ENCODE data around the gene ATE1. TPM values are rescaled to one million over a fixed set of nuclear protein-coding genes. Genes with fewer than 3 reads are reported as not detected.

ATE1 gene
- total and polyA plus RNA-seq, 2 experiments from 2014 or later: 17.4 to 24.5 TPM

DNA sequence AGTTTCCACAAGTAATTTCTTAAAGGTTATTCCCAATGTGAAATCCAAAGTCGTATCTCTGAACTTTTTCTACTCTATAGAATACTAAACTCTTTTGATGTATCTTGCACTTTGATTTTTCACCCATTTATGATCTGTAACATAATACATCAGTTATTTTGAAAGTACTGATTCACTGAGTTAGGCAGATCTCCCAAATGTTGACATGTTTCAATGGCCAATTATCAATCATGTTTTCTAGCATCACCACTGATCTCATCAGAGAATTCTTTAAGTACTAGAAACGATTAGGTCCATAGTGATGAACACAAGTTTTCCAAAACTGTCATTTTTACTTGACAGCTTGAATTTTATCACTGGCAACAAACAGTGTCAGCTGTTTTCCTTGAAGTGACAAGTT lies 119.0 kb downstream of the ATE1 start (continued):
- TF ChIP-seq, protein P1, sequence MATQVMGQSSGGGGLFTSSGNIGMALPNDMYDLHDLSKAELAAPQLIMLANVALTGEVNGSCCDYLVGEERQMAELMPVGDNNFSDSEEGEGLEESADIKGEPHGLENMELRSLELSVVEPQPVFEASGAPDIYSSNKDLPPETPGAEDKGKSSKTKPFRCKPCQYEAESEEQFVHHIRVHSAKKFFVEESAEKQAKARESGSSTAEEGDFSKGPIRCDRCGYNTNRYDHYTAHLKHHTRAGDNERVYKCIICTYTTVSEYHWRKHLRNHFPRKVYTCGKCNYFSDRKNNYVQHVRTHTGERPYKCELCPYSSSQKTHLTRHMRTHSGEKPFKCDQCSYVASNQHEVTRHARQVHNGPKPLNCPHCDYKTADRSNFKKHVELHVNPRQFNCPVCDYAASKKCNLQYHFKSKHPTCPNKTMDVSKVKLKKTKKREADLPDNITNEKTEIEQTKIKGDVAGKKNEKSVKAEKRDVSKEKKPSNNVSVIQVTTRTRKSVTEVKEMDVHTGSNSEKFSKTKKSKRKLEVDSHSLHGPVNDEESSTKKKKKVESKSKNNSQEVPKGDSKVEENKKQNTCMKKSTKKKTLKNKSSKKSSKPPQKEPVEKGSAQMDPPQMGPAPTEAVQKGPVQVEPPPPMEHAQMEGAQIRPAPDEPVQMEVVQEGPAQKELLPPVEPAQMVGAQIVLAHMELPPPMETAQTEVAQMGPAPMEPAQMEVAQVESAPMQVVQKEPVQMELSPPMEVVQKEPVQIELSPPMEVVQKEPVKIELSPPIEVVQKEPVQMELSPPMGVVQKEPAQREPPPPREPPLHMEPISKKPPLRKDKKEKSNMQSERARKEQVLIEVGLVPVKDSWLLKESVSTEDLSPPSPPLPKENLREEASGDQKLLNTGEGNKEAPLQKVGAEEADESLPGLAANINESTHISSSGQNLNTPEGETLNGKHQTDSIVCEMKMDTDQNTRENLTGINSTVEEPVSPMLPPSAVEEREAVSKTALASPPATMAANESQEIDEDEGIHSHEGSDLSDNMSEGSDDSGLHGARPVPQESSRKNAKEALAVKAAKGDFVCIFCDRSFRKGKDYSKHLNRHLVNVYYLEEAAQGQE (IDR thresholded peaks at IDR 0.05; ENCODE audit: unreplicated experiment): no peak
- TF ChIP-seq, protein P2, sequence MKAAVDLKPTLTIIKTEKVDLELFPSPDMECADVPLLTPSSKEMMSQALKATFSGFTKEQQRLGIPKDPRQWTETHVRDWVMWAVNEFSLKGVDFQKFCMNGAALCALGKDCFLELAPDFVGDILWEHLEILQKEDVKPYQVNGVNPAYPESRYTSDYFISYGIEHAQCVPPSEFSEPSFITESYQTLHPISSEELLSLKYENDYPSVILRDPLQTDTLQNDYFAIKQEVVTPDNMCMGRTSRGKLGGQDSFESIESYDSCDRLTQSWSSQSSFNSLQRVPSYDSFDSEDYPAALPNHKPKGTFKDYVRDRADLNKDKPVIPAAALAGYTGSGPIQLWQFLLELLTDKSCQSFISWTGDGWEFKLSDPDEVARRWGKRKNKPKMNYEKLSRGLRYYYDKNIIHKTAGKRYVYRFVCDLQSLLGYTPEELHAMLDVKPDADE (IDR thresholded peaks at IDR 0.05): no peak
- TF ChIP-seq NANOG (IDR thresholded peaks at IDR 0.05; ENCODE audit: borderline replicate concordance) (no peak), ZNF331 (CRISPR knock-in tag; IDR thresholded peaks at IDR 0.05; ENCODE audit: low read depth) (no peak), ZNF114 (CRISPR knock-in tag; IDR thresholded peaks at IDR 0.05) (no peak), STAT1 (IDR thresholded peaks at IDR 0.05; ENCODE audit: unreplicated experiment) (no peak)

DNA sequence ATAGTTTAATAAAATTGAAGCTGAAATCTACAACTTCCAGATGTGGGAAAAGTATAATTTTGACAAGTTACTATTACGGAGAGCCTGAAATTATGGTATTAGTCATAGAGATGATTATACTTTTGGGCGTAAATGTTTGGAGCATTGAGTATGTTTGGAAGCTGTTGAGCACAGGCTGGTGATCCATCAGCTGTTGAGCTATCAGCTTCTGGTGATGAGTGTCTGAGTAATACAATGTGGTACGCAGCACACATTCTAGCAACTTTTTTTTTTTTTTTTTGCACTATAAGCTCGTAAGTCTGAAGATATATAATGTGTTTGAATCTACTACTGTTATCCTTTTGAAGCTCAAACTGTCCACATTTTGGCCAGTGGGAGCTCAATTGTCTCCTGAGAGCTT lies 123.4 kb downstream of the ATE1 start:
- Histone ChIP-seq H2AFZ (no peak overlapping the region), H3K27ac (ENCODE audit: low read depth) (no peak overlapping the region), H3K4me2 (no peak overlapping the region)
- TF ChIP-seq ZNF114 (CRISPR knock-in tag; IDR thresholded peaks at IDR 0.05): no peak
- TF ChIP-seq STAT1 (IDR thresholded peaks at IDR 0.05; ENCODE audit: unreplicated experiment): no peak
- TF ChIP-seq, protein P2 (IDR thresholded peaks at IDR 0.05): no peak
- TF ChIP-seq, protein P3, sequence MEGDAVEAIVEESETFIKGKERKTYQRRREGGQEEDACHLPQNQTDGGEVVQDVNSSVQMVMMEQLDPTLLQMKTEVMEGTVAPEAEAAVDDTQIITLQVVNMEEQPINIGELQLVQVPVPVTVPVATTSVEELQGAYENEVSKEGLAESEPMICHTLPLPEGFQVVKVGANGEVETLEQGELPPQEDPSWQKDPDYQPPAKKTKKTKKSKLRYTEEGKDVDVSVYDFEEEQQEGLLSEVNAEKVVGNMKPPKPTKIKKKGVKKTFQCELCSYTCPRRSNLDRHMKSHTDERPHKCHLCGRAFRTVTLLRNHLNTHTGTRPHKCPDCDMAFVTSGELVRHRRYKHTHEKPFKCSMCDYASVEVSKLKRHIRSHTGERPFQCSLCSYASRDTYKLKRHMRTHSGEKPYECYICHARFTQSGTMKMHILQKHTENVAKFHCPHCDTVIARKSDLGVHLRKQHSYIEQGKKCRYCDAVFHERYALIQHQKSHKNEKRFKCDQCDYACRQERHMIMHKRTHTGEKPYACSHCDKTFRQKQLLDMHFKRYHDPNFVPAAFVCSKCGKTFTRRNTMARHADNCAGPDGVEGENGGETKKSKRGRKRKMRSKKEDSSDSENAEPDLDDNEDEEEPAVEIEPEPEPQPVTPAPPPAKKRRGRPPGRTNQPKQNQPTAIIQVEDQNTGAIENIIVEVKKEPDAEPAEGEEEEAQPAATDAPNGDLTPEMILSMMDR (conservative IDR thresholded peaks at IDR 0.05; ENCODE audit: low read depth in 2 of 2): no peak
- TF ChIP-seq, protein P1 (IDR thresholded peaks at IDR 0.05; ENCODE audit: unreplicated experiment): no peak
- no peak for TF ChIP-seq EZH2 (IDR thresholded peaks at IDR 0.05; ENCODE audit: low read depth, unreplicated experiment)
- no peak for TF ChIP-seq POLR2AphosphoS5 (IDR thresholded peaks at IDR 0.05; ENCODE audit: low read depth)

More for the DNA sequence above, 123.4 kb downstream of the ATE1 start:
- ATAC-seq (no peak), DNase-seq (ENCODE audit: low spot score) (no peak)
- no peaks in the 10 kb centered on the region for H3K9me2 ChIP-seq (ENCODE audit: insufficient read depth)
- H3K27me3 ChIP-seq (ENCODE audit: insufficient read depth): no peaks in the 10 kb centered on the region
- H3K79me2 ChIP-seq (replicated peaks; ENCODE audit: insufficient read depth): no peaks in the 10 kb centered on the region
- no peaks in the 10 kb centered on the region for H3K36me3 ChIP-seq (ENCODE audit: insufficient read depth)
- Mint-ChIP-seq H3K9me3 (no peaks in the 10 kb centered on the region), H3K4me3 (no peak overlapping the region), H3K4me1 (peaks cover 4% of the 10 kb centered on the region; the same call in 2 of the 3 replicates), H3K27ac (no peak overlapping the region), H3K36me3 (ENCODE audit: low read depth) (peaks cover 4% of the 10 kb centered on the region; the same call in 1 of the 3 replicates), H3K27me3 (ENCODE audit: insufficient read depth, low read depth, poor library complexity) (no peaks in the 10 kb centered on the region)
- H3K4me1 ChIP-seq (ENCODE audit: insufficient read depth): no peaks in the 10 kb centered on the region
- H4K20me1 ChIP-seq (replicated peaks; ENCODE audit: insufficient read depth): 0 out of 2 replicates have a peak, but pooled peaks cover under 1% of the 10 kb centered on the region
- H3K4me3 ChIP-seq: no peak overlapping the region
- no peaks in the 10 kb centered on the region for H3F3A ChIP-seq (replicated peaks; ENCODE audit: low read depth)

Data from GM23338 (cell line).